K562 (cell line): ENCODE results near the gene COL4A2. TPM values are rescaled to one million over a fixed set of nuclear protein-coding genes. Genes with fewer than 3 reads are reported as not detected.

Experiments
- ATAC-seq: fragments of 200-7000 bp; cut with Tn5 transposase; 3 replicates; pipeline ENCODE4 v1.9.1; 2020; ENCODE audit warnings: moderate library complexity
- BruUV-seq: library from RNA; stranded (reverse); fragments of 400-500 nt; replicated peaks from 2 replicates; lab custom pipeline; 2021; lab: Mats Ljungman, UMichigan
- CTCF ChIA-PET: fragments of 300-600 bp; formaldehyde crosslinking; extraction: SDS; loops from one replicate; lab custom pipeline; 2021; ENCODE audit warnings: low intra/inter-chr PET ratio; lab: Yijun Ruan, JAX
- POLR2A ChIA-PET: fragments of 300-600, 350-650 bp; sonication (Branson Sonifier 250); formaldehyde crosslinking; extraction: SDS; loops from one replicate; lab custom pipeline; 2021; ENCODE audit warnings: antibody characterized with exemption, inconsistent platforms; lab: Yijun Ruan, JAX
- DNase-seq, 4 experiments: peaks; one replicate each; pipeline versions ENCODE4 v3.0.0 to v3.0.0-alpha.2; 2011 to 2018; ENCODE audit warnings: low spot score in 3 of 4, mixed read lengths in 3 of 4; ENCODE audit errors: extremely low read depth in 1 of 4
- FAIRE-seq: peaks from 2 replicates; lab custom pipeline; 2011; peaks lifted over from hg19 to GRCh38; lab: Jason Lieb, UNC
- H2AFZ ChIP-seq: 2 replicates; pipeline ENCODE4 v1.6.0; 2011; ENCODE audit warnings: low read depth, low read length, control low read depth, inconsistent platforms
- H3K27ac ChIP-seq: fragments of 200-600 bp; 3 replicates; pipeline ENCODE4 v1.8.0; 2011; ENCODE audit warnings: low read depth, mild to moderate bottlenecking, control low read depth, inconsistent platforms, low read length, moderate library complexity, mixed read lengths; ENCODE audit errors: extremely low read depth
- H3K27me3 ChIP-seq, 2 experiments: fragments of 300-600 bp in 1 of 2; 2 replicates in 1 of 2; 3 replicates in 1 of 2; pipeline versions ENCODE4 v1.6.0 to v1.8.0; 2011; ENCODE audit warnings: inconsistent platforms in 2 of 2, low read length in 2 of 2, mild to moderate bottlenecking in 1 of 2, mixed read lengths in 1 of 2, moderate library complexity in 1 of 2; ENCODE audit not compliant: control insufficient read depth in 2 of 2, insufficient read depth in 2 of 2
- H3K36me3 ChIP-seq: fragments of 300-600 bp; 3 replicates; pipeline ENCODE4 v1.8.0; 2011; ENCODE audit warnings: mild to moderate bottlenecking, low read length, inconsistent platforms; ENCODE audit not compliant: control insufficient read depth, insufficient read depth
- H3K4me1 ChIP-seq, 2 experiments: fragments of 200-600 bp in 1 of 2; replicated peaks in 1 of 2; 2 replicates in 1 of 2; 3 replicates in 1 of 2; pipeline versions ENCODE4 v1.5.1 to v1.8.0; 2011; ENCODE audit warnings: inconsistent platforms in 2 of 2, low read length in 2 of 2, mild to moderate bottlenecking in 1 of 2, mixed read lengths in 1 of 2, moderate library complexity in 1 of 2; ENCODE audit not compliant: control insufficient read depth in 2 of 2, insufficient read depth in 2 of 2
- H3K4me2 ChIP-seq: 2 replicates; pipeline ENCODE4 v1.6.1; 2011; ENCODE audit warnings: low read length, control low read depth, inconsistent platforms, mixed read lengths; ENCODE audit not compliant: insufficient read depth
- H3K4me3 ChIP-seq: fragments of 200-600 bp; sonication (generic), shearing (Covaris generic); 2 replicates; pipeline ENCODE4 v1.5.1; 2016; ENCODE audit warnings: control low read depth, inconsistent platforms
- H3K79me2 ChIP-seq: fragments of 200-600 bp; 3 replicates; pipeline ENCODE4 v1.8.0; 2011; ENCODE audit warnings: low read length, inconsistent platforms; ENCODE audit not compliant: control insufficient read depth, insufficient read depth
- H3K9ac ChIP-seq, 2 experiments: 2 replicates each; pipeline versions ENCODE4 v1.6.0 to v1.6.1; 2011; ENCODE audit warnings: low read depth in 2 of 2, low read length in 2 of 2, control low read depth in 1 of 2, inconsistent platforms in 1 of 2, mild to moderate bottlenecking in 1 of 2, mixed read lengths in 1 of 2; ENCODE audit not compliant: insufficient read depth in 1 of 2
- H3K9me1 ChIP-seq: one replicate; pipeline ENCODE4 v1.6.0; 2011; ENCODE audit warnings: inconsistent platforms, mild to moderate bottlenecking, low read length, moderate library complexity; ENCODE audit not compliant: control insufficient read depth, insufficient read depth
- H3K9me3 ChIP-seq: replicated peaks from 2 replicates; pipeline ENCODE4 v1.5.1; 2011; ENCODE audit warnings: low read depth, low read length, inconsistent platforms; ENCODE audit not compliant: control insufficient read depth, insufficient read depth
- H4K20me1 ChIP-seq: replicated peaks from 2 replicates; pipeline ENCODE4 v1.6.1; 2011; ENCODE audit warnings: low read length, inconsistent platforms, mixed read lengths; ENCODE audit not compliant: control insufficient read depth, insufficient read depth
- ARID4B ChIP-seq: sonication (generic); formaldehyde crosslinking; IDR thresholded peaks from 2 replicates; pipeline ENCODE4 v1.8.0; 2022; ENCODE audit warnings: mild to moderate bottlenecking, missing genetic modification reagents
- CBFA2T3 ChIP-seq: fragments of 450-650 bp; IDR thresholded peaks from 2 replicates; pipeline ENCODE4 v1.6.1; 2017
- HOXB6 ChIP-seq: fragments of 250-450 bp; sonication (Bioruptor Pico); IDR thresholded peaks from 2 replicates; pipeline ENCODE4 v1.5.1; 2022; ENCODE audit warnings: mild to moderate bottlenecking, borderline replicate concordance
- HSF4 ChIP-seq: fragments of 250-450 bp; sonication (Bioruptor Pico); IDR thresholded peaks from 2 replicates; pipeline ENCODE4 v2.1.2; 2022; ENCODE audit warnings: mild to moderate bottlenecking, moderate library complexity, borderline replicate concordance
- NBN ChIP-seq: fragments of 450-650 bp; IDR thresholded peaks from 2 replicates; pipeline ENCODE4 v1.6.1; 2016; ENCODE audit warnings: low read depth, mild to moderate bottlenecking
- PATZ1 ChIP-seq: fragments of 250-450 bp; sonication (Bioruptor Pico); IDR thresholded peaks from 2 replicates; pipeline ENCODE4 v1.5.0; 2020; ENCODE audit warnings: mild to moderate bottlenecking, borderline replicate concordance
- PHTF2 ChIP-seq: fragments of 250-450 bp; sonication (Bioruptor Pico); IDR thresholded peaks from 2 replicates; pipeline ENCODE4 v1.5.0; 2021; ENCODE audit warnings: mild to moderate bottlenecking
- SMAD1 ChIP-seq: fragments of 150-350 bp; IDR thresholded peaks from 2 replicates; pipeline ENCODE4 v1.6.1; 2014; ENCODE audit warnings: low read length, low read depth; ENCODE audit not compliant: partially characterized antibody
- SMARCB1 ChIP-seq: IDR thresholded peaks from 2 replicates; pipeline ENCODE4 v1.6.1; 2011; ENCODE audit warnings: improper control_type of control experiment, low read depth; ENCODE audit not compliant: insufficient read length
- STAT5B ChIP-seq: fragments of 250-450 bp; sonication (Bioruptor Pico); IDR thresholded peaks from 2 replicates; pipeline ENCODE4 v1.8.0; 2021; ENCODE audit warnings: mild to moderate bottlenecking, inconsistent platforms
- ZBTB49 ChIP-seq: sonication (generic); formaldehyde crosslinking; IDR thresholded peaks from 2 replicates; pipeline ENCODE4 v1.8.0; 2022; ENCODE audit warnings: missing genetic modification reagents, mild to moderate bottlenecking, borderline replicate concordance
- ZNF436 ChIP-seq: fragments of 250-450, 450-650 bp; sonication (Bioruptor Pico); formaldehyde crosslinking; IDR thresholded peaks from 2 replicates; pipeline ENCODE4 v1.7.0; 2020; ENCODE audit warnings: mild to moderate bottlenecking
- ZNF717 ChIP-seq: fragments of 250-450 bp; sonication (Bioruptor Pico); IDR thresholded peaks from 2 replicates; pipeline ENCODE4 v1.5.0; 2021
- ZNF79 ChIP-seq: fragments of 250-450 bp; sonication (Bioruptor Pico); IDR thresholded peaks from 2 replicates; pipeline ENCODE4 v1.4.0; 2020; ENCODE audit warnings: low read depth, mild to moderate bottlenecking, moderate library complexity
- WGBS: fragments of 100-300 bp; shearing (Covaris generic); methylation state at CpG from one replicate; pipeline ENCODE4 v1.1.6; 2016; ENCODE audit warnings: low coverage, mixed read lengths; ENCODE audit not compliant: insufficient coverage; ENCODE audit errors: missing lambda C conversion rate; 5-methylcytosine and 5-hydroxymethylcytosine counted together
- in situ Hi-C: fragments of 300-500 bp; cut with MboI; formaldehyde crosslinking; loops from 4 replicates; pipeline ENCODE4 v1.15.0; 2018; ENCODE audit warnings: inconsistent platforms, mixed read lengths
- intact Hi-C: fragments of 100-400 bp; cut with micrococcal nuclease; formaldehyde crosslinking; loops from 2 replicates; pipeline ENCODE4 v1.14.2; 2022
- polyA plus RNA-seq, 8 experiments: library from polyadenylated mRNA; depleted of rRNA in 4 of 8; stranded (reverse) in 5 of 8; unstranded in 3 of 8; fragments of >200 nt; fragmentation: Nextera tagmentation in 2 of 8; fragmentation: Illumina TruSeq in 1 of 8; extraction: Ambion mirVana in 2 of 8; extraction: Trizol in 1 of 8; gene quantifications; 2 replicates each; pipeline versions ENCODE4 v1.2.1 to v1.2.3, GENCODE V29; 2011 to 2014; ENCODE audit warnings: inconsistent platforms in 1 of 8, missing spikeins in 1 of 8
- total RNA-seq, 7 experiments: library from RNA; depleted of rRNA in 6 of 7; stranded (reverse); fragments of >200 nt in 6 of 7; fragmentation: Illumina TruSeq in 2 of 7; extraction: Trizol in 2 of 7; gene quantifications; 2 replicates each; pipeline versions ENCODE4 v1.2.1 to v1.2.3, GENCODE V29; 2011 to 2021; ENCODE audit warnings: low replicate concordance in 1 of 7

The COL4A2 gene
- total and polyA plus RNA-seq, 9 of the 15 experiments (the other 6 are each of a cell fraction or from before 2014, with no cell fraction given) = 0.13 to 15.2 (median 8.1) TPM

- ATAC-seq (no peak), FAIRE-seq (no peak), DNase-seq (no peak)
- Histone ChIP-seq H3K4me3 (no peak overlapping the region), H3K27ac (no peak overlapping the region), H4K20me1 (no peaks in the 10 kb centered on the region), H3K4me1 (no peaks in the 10 kb centered on the region), H3K79me2 (no peaks in the 10 kb centered on the region), H3K36me3 (no peaks in the 10 kb centered on the region), H3K9ac (no peak overlapping the region), H2AFZ (no peak overlapping the region), H3K9me1 (no peaks in the 10 kb centered on the region), H3K4me2 (no peak overlapping the region), H3K27me3 (peaks cover 2 to 23% of the 10 kb centered on the region in 2 experiments; a peak in 3 of 5 replicates), H3K9me3 (no peaks in the 10 kb centered on the region)
- 2% methylated on average over 11 of the region's 12 CpGs for WGBS
- no TSS peak for BruUV-seq
- in situ Hi-C loops = no loop called here
- intact Hi-C loops = no loop called here
- CTCF ChIA-PET = no interaction called here
- POLR2A ChIA-PET = no interaction called here
- TF ChIP-seq HOXB6 (CRISPR knock-in tag) = no peak
- TF ChIP-seq SMARCB1 = no peak
- no peak for TF ChIP-seq ZNF436 (CRISPR knock-in tag)
- TF ChIP-seq ZBTB49 (CRISPR knock-in tag) = no peak
- TF ChIP-seq ZNF79 (CRISPR knock-in tag) = no peak
- no peak for TF ChIP-seq PHTF2 (CRISPR knock-in tag)
- TF ChIP-seq SMAD1 = no peak
- TF ChIP-seq ARID4B (CRISPR knock-in tag) = no peak
- no peak for TF ChIP-seq CBFA2T3
- TF ChIP-seq STAT5B (CRISPR knock-in tag) = no peak
- no peak for TF ChIP-seq NBN
- TF ChIP-seq ZNF717 = no peak
- no peak for TF ChIP-seq PATZ1
- no peak for TF ChIP-seq HSF4 (CRISPR knock-in tag)
These were observed 48.0 kb upstream of the COL4A2 start for GRCh38 chr13:110258876-110259631.
